OCI-LY7 (cell line): ENCODE results near the gene SFSWAP.

ENCODE experiments used
- CTCF ChIP-seq: fragments of 200-600 bp; sonication (generic); conservative IDR thresholded peaks from 2 replicates; pipeline ENCODE4 v1.5.1; 2014; ENCODE audit warnings: mild to moderate bottlenecking, antibody characterized with exemption, low read length, moderate library complexity, mixed read lengths
- EZH2phosphoT487 ChIP-seq: fragments of 200-600 bp; sonication (generic); IDR thresholded peaks from 2 replicates; pipeline ENCODE4 v1.6.1; 2018; ENCODE audit warnings: low read depth, borderline replicate concordance, mild to moderate bottlenecking, mixed run types, antibody characterized with exemption, low read length, moderate library complexity, mixed read lengths

- no peak for TF ChIP-seq CTCF
- no peak for TF ChIP-seq EZH2phosphoT487
Measured at GRCh38 chr12:131834798-131835615, 124.1 kb downstream of the SFSWAP start.
